Fibroblast of the aortic adventitia (primary cell): ENCODE data around the gene CYTH1. TPM values are rescaled to one million over a fixed set of nuclear protein-coding genes. Genes with fewer than 3 reads are reported as not detected.
"Not testable (repeated sequence)": the region's sequence is repeated elsewhere in the genome, so short reads cannot be mapped to it uniquely, and the experiment has no call there.

ENCODE experiments used
- DNase-seq: peaks from one replicate; pipeline ENCODE4 v3.0.0-alpha.2; 2010; ENCODE audit warnings: low read depth
- H3K4me3 ChIP-seq: 2 replicates; pipeline ENCODE4 v1.5.1; 2011; ENCODE audit warnings: low read depth, mild to moderate bottlenecking, control low read depth, low read length, moderate library complexity
- total RNA-seq: library from RNA; depleted of rRNA; stranded (reverse); fragments of >200 nt; gene quantifications from 2 replicates; pipeline ENCODE4 v1.2.3, GENCODE V29; 2012; ENCODE audit warnings: low replicate concordance
- TF ChIP-seq, protein P1 (sequence below): IDR thresholded peaks from 2 replicates; pipeline ENCODE4 v1.5.1; 2011; ENCODE audit warnings: mild to moderate bottlenecking, low read length, control low read depth, inconsistent platforms; ENCODE audit not compliant: insufficient read depth

CYTH1 gene
- total RNA-seq, 1 donor = 13.8 TPM

- DNase-seq = no peak
- no peak overlapping the region for H3K4me3 ChIP-seq
- TF ChIP-seq, protein P1, sequence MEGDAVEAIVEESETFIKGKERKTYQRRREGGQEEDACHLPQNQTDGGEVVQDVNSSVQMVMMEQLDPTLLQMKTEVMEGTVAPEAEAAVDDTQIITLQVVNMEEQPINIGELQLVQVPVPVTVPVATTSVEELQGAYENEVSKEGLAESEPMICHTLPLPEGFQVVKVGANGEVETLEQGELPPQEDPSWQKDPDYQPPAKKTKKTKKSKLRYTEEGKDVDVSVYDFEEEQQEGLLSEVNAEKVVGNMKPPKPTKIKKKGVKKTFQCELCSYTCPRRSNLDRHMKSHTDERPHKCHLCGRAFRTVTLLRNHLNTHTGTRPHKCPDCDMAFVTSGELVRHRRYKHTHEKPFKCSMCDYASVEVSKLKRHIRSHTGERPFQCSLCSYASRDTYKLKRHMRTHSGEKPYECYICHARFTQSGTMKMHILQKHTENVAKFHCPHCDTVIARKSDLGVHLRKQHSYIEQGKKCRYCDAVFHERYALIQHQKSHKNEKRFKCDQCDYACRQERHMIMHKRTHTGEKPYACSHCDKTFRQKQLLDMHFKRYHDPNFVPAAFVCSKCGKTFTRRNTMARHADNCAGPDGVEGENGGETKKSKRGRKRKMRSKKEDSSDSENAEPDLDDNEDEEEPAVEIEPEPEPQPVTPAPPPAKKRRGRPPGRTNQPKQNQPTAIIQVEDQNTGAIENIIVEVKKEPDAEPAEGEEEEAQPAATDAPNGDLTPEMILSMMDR = no peak
These were observed 106.2 kb downstream of the CYTH1 start for GRCh38 chr17:78675836-78676235.

GRCh38 chr17:78675316-78675616, 106.8 kb downstream of the CYTH1 start:
- DNase-seq = no peak
- TF ChIP-seq, protein P1 = no peak
- no peak overlapping the region for H3K4me3 ChIP-seq

GRCh38 chr17:78674595-78675315, 107.3 kb downstream of the CYTH1 start:
- TF ChIP-seq, protein P1 = no peak
- no peak overlapping the region for H3K4me3 ChIP-seq
- no peak for DNase-seq

DNA sequence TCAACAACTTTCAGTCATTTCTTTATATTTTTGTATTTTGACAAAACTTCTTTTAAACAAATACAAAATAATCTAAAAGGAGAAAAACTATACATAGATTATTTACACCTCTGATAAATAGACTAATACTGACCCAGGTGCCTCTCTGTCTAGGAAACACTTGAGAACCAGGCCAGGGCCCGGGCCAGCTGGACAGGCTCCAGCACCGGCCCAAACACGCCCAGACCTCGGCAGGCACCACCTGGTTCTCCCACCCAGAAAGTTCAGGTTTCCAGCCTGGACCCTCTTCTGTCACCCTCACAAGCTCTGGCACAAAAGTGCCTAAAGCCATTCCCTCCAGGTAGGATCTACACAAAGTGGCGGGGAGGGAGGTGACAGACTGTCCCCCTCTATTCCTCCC, 107.9 kb downstream of the CYTH1 start:
- TF ChIP-seq, protein P1 = no peak
- no peak for DNase-seq
- no peak overlapping the region for H3K4me3 ChIP-seq

- no peak overlapping the region for H3K4me3 ChIP-seq
- TF ChIP-seq, protein P1 = no peak
- no peak for DNase-seq
These were observed 108.7 kb downstream of the CYTH1 start for GRCh38 chr17:78673395-78673794.

- no peak overlapping the region for H3K4me3 ChIP-seq
- TF ChIP-seq, protein P1 = no peak
- DNase-seq = peak; percentile 7
These were observed 109.2 kb downstream of the CYTH1 start for GRCh38 chr17:78672871-78673371.

GRCh38 chr17:78672005-78672404, 110.1 kb downstream of the CYTH1 start:
- DNase-seq = peak; percentile 28
- H3K4me3 ChIP-seq = no peak overlapping the region
- TF ChIP-seq, protein P1 = no peak

DNA sequence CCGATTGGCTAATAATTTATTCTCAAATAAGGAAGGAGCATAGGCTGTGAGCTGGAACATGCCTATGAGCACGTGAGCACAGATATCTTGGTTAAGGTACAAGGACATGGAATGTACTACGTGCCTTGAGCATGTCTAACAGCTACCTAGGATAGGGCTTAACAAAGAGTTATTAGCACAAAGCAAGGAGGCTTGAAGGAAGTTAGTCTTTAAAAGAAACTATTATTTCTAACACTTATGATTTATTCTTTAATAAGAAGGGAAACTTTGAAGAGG, 110.4 kb downstream of the CYTH1 start:
- not testable (repeated sequence) for H3K4me3 ChIP-seq, DNase-seq
